ENCODE measurements around the gene FAM107B. TPM values are rescaled to one million over a fixed set of nuclear protein-coding genes. Genes with fewer than 3 reads are reported as not detected.

The FAM107B gene
- total and polyA plus RNA-seq, 7 experiments from 2014 or later, result 167 to 236 (median 211) TPM

DNA sequence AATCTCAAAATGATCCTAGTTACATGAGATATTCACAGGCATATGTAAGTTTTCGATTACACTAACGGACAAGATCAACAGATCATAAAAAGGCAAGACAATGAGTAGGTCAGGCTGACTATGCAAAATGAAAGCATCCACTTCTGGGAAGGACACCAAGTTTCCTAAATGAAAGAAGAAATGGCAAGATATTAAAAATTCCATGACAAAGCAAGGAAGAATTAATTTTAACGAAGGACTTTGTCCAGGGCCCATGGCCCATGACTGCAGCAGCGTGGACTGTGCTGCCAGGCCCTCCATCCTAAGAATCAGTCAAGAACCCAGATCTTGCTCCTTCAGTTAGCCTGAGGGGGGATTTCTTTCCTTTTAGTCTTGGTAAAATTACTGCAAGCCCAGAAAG, 261.6 kb downstream of the FAM107B start:
- H3K4me3 ChIP-seq (ENCODE audit: low read length), result no peak overlapping the region
- ATAC-seq (no peak), DNase-seq (no peak)
- peaks cover 0 to under 1% of the 10 kb centered on the region in 2 donors for H3K4me1 ChIP-seq (ENCODE audit: control insufficient read depth in 2 of 2, insufficient read depth in 2 of 2, low read length in 2 of 2)
- Mint-ChIP-seq H3K36me3 (peaks cover 20 to 66% (median 49%) of the 10 kb centered on the region in 5 donors), H3K27me3 (no peaks in the 10 kb centered on the region), H3K27ac (peak overlapping the region in 3 of 9 donors; percentile 6 to 43 (median 39)), H3K4me1 (peaks cover 0 to 13% (median 11%) of the 10 kb centered on the region in 7 donors), H3K4me3 (no peak overlapping the region), H3K9me3 (peaks cover 0 to 22% (median 5%) of the 10 kb centered on the region in 11 donors)
- POLR2A ChIA-PET, result no interaction called here
- H3K27ac ChIP-seq (ENCODE audit: low read depth, low read length), result no peak overlapping the region
- H3K27me3 ChIP-seq (ENCODE audit: control insufficient read depth in 2 of 2, insufficient read depth in 2 of 2, low read length in 2 of 2), result no peaks in the 10 kb centered on the region
- CTCF ChIA-PET, result no interaction called here
- peaks cover 0 to 5% (median 0%) of the 10 kb centered on the region in 3 experiments for H3K9me3 ChIP-seq (ENCODE audit: control insufficient read depth in 2 of 3, low read length in 3 of 3)
- H3K36me3 ChIP-seq (ENCODE audit: control insufficient read depth in 2 of 3, insufficient read depth in 3 of 3, low read length in 3 of 3), result peaks cover 0 to 26% (median 4%) of the 10 kb centered on the region in 3 experiments
- intact Hi-C loops (cut with micrococcal nuclease), result no loop called here

DNA sequence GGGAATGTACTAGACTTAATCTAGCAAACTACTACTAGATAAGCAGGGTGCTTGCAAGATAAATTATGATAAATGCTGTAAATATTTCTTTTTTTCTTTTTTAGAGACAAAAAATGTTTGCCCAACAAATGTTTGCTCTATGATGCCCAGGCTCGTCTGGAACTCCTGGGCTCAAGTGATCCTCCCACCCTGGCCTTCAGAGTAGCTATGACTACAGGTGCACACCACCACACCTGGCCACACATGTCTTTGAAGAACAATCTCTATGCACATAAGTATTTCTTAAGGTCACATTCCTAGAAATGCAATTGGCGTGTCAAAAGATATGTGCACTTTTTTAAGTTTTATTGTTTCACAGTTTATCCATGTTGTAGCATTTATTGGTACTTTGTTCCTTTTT, 264.4 kb downstream of the FAM107B start:
- intact Hi-C loops (cut with micrococcal nuclease), result no loop called here
- Mint-ChIP-seq H3K4me1 (peaks cover 17 to 41% (median 36%) of the 10 kb centered on the region in 7 donors), H3K27me3 (no peaks in the 10 kb centered on the region), H3K36me3 (peaks cover 20 to 49% (median 37%) of the 10 kb centered on the region in 5 donors), H3K27ac (peak overlapping the region in 6 of 9 donors; percentile 2 to 93 (median 58)), H3K4me3 (no peak overlapping the region), H3K9me3 (peaks cover 0 to 22% (median 5%) of the 10 kb centered on the region in 11 donors)
- Histone ChIP-seq H3K9me3 (ENCODE audit: control insufficient read depth in 2 of 3, low read length in 3 of 3) (no peaks in the 10 kb centered on the region), H3K27me3 (ENCODE audit: control insufficient read depth in 2 of 2, insufficient read depth in 2 of 2, low read length in 2 of 2) (no peaks in the 10 kb centered on the region), H3K27ac (ENCODE audit: low read depth, low read length) (no peak overlapping the region), H3K4me1 (ENCODE audit: control insufficient read depth in 2 of 2, insufficient read depth in 2 of 2, low read length in 2 of 2) (peaks cover 21 to 25% of the 10 kb centered on the region in 2 donors), H3K4me3 (ENCODE audit: low read length) (no peak overlapping the region), H3K36me3 (ENCODE audit: control insufficient read depth in 2 of 3, insufficient read depth in 3 of 3, low read length in 3 of 3) (peaks cover 0 to 11% (median 4%) of the 10 kb centered on the region in 3 experiments)
- ChIA-PET CTCF (no interaction called here), POLR2A (no interaction called here)
- ATAC-seq, result no peak
- DNase-seq, result no peak

GRCh38 chr10:14508725-14509124, 266.0 kb downstream of the FAM107B start:
- peak overlapping the region in 8 of 9 donors; percentile 65 to 100 (median 93) for H3K27ac Mint-ChIP-seq
- H3K36me3 ChIP-seq (ENCODE audit: control insufficient read depth in 2 of 3, insufficient read depth in 3 of 3, low read length in 3 of 3), result peaks cover 0 to 11% (median 4%) of the 10 kb centered on the region in 3 experiments
- peaks cover 20 to 43% (median 37%) of the 10 kb centered on the region in 5 donors for H3K36me3 Mint-ChIP-seq
- no peak overlapping the region for H3K4me3 Mint-ChIP-seq
- ATAC-seq (no peak), DNase-seq (no peak)
- H3K27me3 ChIP-seq (ENCODE audit: control insufficient read depth in 2 of 2, insufficient read depth in 2 of 2, low read length in 2 of 2), result no peaks in the 10 kb centered on the region
- POLR2A ChIA-PET, result interaction anchor here (0.7 to 1.3 kb wide), 2 partner anchors 63 to 329 kb away, joined by 3 to 4 read pairs; partner anchors contain the start of genes CDNF, HSPA14 and MSANTD7
- H3K27me3 Mint-ChIP-seq, result no peaks in the 10 kb centered on the region
- H3K4me1 ChIP-seq (ENCODE audit: control insufficient read depth in 2 of 2, insufficient read depth in 2 of 2, low read length in 2 of 2), result peaks cover 21 to 25% of the 10 kb centered on the region in 2 donors
- peak overlapping the region; percentile 72 for H3K27ac ChIP-seq (ENCODE audit: low read depth, low read length)
- H3K4me3 ChIP-seq (ENCODE audit: low read length), result no peak overlapping the region
- intact Hi-C loops (cut with micrococcal nuclease), result loop anchor here in 1 of 2 donors (5.0 kb wide), 1 partner anchor 79 kb away; no protein-coding TSS in a partner anchor
- peaks cover 17 to 41% (median 36%) of the 10 kb centered on the region in 7 donors for H3K4me1 Mint-ChIP-seq
- H3K9me3 ChIP-seq (ENCODE audit: control insufficient read depth in 2 of 3, low read length in 3 of 3), result no peaks in the 10 kb centered on the region
- CTCF ChIA-PET, result interaction anchor here (0.6 to 0.7 kb wide), 2 partner anchors 345 to 465 kb away, joined by 3 to 4 read pairs; no protein-coding TSS in a partner anchor
- H3K9me3 Mint-ChIP-seq, result peaks cover 0 to 22% (median 5%) of the 10 kb centered on the region in 11 donors

DNA sequence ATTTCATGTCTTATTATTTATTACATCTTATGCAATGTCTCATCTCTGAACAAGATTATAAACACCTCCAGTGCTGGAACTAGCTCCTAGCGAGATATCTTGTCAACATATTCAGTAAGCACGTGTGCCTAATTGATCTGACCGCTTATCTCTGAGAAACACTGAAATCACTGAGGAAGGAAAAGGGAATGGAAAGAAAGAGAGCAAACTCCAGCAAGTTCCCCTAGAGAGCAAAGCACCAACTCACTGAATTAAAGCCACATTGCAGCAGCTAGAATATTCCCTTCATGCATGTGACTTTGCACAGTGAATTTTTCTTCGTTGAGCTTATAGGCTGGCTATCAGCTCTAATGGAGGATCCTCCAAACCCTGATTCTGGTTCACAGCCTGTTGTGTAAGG, 266.9 kb downstream of the FAM107B start:
- Mint-ChIP-seq H3K36me3 (peaks cover 17 to 38% (median 31%) of the 10 kb centered on the region in 5 donors), H3K9me3 (peaks cover 0 to 17% (median 5%) of the 10 kb centered on the region in 11 donors), H3K4me3 (peak overlapping the region in 8 of 10 donors; percentile 50 to 80 (median 62)), H3K27ac (peak overlapping the region; percentile 68 to 100 (median 92)), H3K4me1 (peaks cover 17 to 41% (median 32%) of the 10 kb centered on the region in 7 donors), H3K27me3 (no peaks in the 10 kb centered on the region)
- DNase-seq (peak in 2 of 9 donors; percentile 1 to 3), ATAC-seq (no peak)
- peaks cover 21 to 25% of the 10 kb centered on the region in 2 donors for H3K4me1 ChIP-seq (ENCODE audit: control insufficient read depth in 2 of 2, insufficient read depth in 2 of 2, low read length in 2 of 2)
- H3K27ac ChIP-seq (ENCODE audit: low read depth, low read length), result peak overlapping the region; percentile 72
- H3K27me3 ChIP-seq (ENCODE audit: control insufficient read depth in 2 of 2, insufficient read depth in 2 of 2, low read length in 2 of 2), result no peaks in the 10 kb centered on the region
- H3K36me3 ChIP-seq (ENCODE audit: control insufficient read depth in 2 of 3, insufficient read depth in 3 of 3, low read length in 3 of 3), result peaks cover 0 to 11% (median 4%) of the 10 kb centered on the region in 3 experiments
- CTCF ChIA-PET, result interaction anchor here (0.6 to 0.7 kb wide), 3 partner anchors 67 to 466 kb away, joined by 3 to 5 read pairs (median 4); no protein-coding TSS in a partner anchor
- intact Hi-C loops (cut with micrococcal nuclease), result loop anchor here (2.0 to 5.0 kb wide), 4 partner anchors 21 to 141 kb away; no protein-coding TSS in a partner anchor
- POLR2A ChIA-PET, result interaction anchor here (0.6 to 1.3 kb wide), 5 partner anchors 9 to 669 kb away, joined by 3 to 4 read pairs (median 3); partner anchors contain the start of genes CDNF, HSPA14 and MSANTD7
- no peaks in the 10 kb centered on the region for H3K9me3 ChIP-seq (ENCODE audit: control insufficient read depth in 2 of 3, low read length in 3 of 3)
- no peak overlapping the region for H3K4me3 ChIP-seq (ENCODE audit: low read length)

GRCh38 chr10:14507176-14507575, 267.5 kb downstream of the FAM107B start:
- Histone ChIP-seq H3K27me3 (ENCODE audit: control insufficient read depth in 2 of 2, insufficient read depth in 2 of 2, low read length in 2 of 2) (no peaks in the 10 kb centered on the region), H3K4me3 (ENCODE audit: low read length) (no peak overlapping the region), H3K4me1 (ENCODE audit: control insufficient read depth in 2 of 2, insufficient read depth in 2 of 2, low read length in 2 of 2) (peaks cover 21 to 25% of the 10 kb centered on the region in 2 donors), H3K9me3 (ENCODE audit: control insufficient read depth in 2 of 3, low read length in 3 of 3) (no peaks in the 10 kb centered on the region), H3K27ac (ENCODE audit: low read depth, low read length) (peak overlapping the region; percentile 72), H3K36me3 (ENCODE audit: control insufficient read depth in 2 of 3, insufficient read depth in 3 of 3, low read length in 3 of 3) (peaks cover 0 to 5% (median 4%) of the 10 kb centered on the region in 3 experiments)
- Mint-ChIP-seq H3K27me3 (no peaks in the 10 kb centered on the region), H3K27ac (peak overlapping the region; percentile 68 to 100 (median 92)), H3K4me3 (peak overlapping the region; percentile 5 to 80 (median 62)), H3K36me3 (peaks cover 11 to 34% (median 26%) of the 10 kb centered on the region in 5 donors), H3K9me3 (peaks cover 0 to 17% (median 5%) of the 10 kb centered on the region in 11 donors), H3K4me1 (peaks cover 17 to 41% (median 32%) of the 10 kb centered on the region in 7 donors)
- ChIA-PET CTCF (no interaction called here), POLR2A (interaction anchor here (0.6 kb wide), 1 partner anchor 669 kb away, joined by 3 read pairs; no protein-coding TSS in a partner anchor)
- peak in 8 of 9 donors; percentile 21 to 89 (median 82) for DNase-seq
- intact Hi-C loops (cut with micrococcal nuclease), result loop anchor here (2.0 to 5.0 kb wide), 4 partner anchors 22 to 142 kb away; no protein-coding TSS in a partner anchor
- peak; percentile 96 for ATAC-seq

DNA sequence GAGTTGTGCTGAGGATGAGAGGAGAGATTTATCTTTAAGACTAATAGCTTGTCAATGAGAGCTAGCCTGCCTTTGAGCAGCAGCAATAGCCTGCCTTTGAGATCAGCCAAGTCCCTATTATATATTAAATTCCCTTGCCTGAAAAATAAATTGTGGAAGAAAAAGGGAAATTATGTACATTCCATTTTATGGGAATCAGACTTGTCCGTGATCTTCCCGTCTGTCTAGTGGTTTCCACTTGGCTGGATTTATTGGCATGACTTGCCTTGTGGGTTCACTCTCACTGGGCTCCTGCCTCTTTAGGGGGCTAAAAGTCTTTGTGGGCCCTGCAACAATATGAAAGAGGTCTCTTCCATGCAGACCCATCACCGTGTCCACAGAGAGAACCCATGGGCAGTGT, 272.3 kb downstream of the FAM107B start:
- Mint-ChIP-seq H3K27me3 (peaks cover 0 to under 1% (median 0%) of the 10 kb centered on the region in 5 donors), H3K36me3 (peaks cover 0 to 11% (median 0%) of the 10 kb centered on the region in 5 donors), H3K9me3 (peaks cover 0 to 4% (median 0%) of the 10 kb centered on the region in 11 donors), H3K27ac (peak overlapping the region in 5 of 9 donors; percentile 10 to 65 (median 40)), H3K4me3 (no peak overlapping the region), H3K4me1 (peaks cover 19 to 29% (median 25%) of the 10 kb centered on the region in 7 donors)
- peaks cover 14 to 18% of the 10 kb centered on the region in 2 donors for H3K4me1 ChIP-seq (ENCODE audit: control insufficient read depth in 2 of 2, insufficient read depth in 2 of 2, low read length in 2 of 2)
- CTCF ChIA-PET, result interaction anchor here (1.4 kb wide), 1 partner anchor 716 kb away, joined by 4 read pairs; no protein-coding TSS in a partner anchor
- no peak overlapping the region for H3K4me3 ChIP-seq (ENCODE audit: low read length)
- no peak overlapping the region for H3K27ac ChIP-seq (ENCODE audit: low read depth, low read length)
- no peaks in the 10 kb centered on the region for H3K9me3 ChIP-seq (ENCODE audit: control insufficient read depth in 2 of 3, low read length in 3 of 3)
- POLR2A ChIA-PET, result no interaction called here
- intact Hi-C loops (cut with micrococcal nuclease), result no loop called here
- no peaks in the 10 kb centered on the region for H3K36me3 ChIP-seq (ENCODE audit: control insufficient read depth in 2 of 3, insufficient read depth in 3 of 3, low read length in 3 of 3)
- ATAC-seq (no peak), DNase-seq (no peak)
- no peaks in the 10 kb centered on the region for H3K27me3 ChIP-seq (ENCODE audit: control insufficient read depth in 2 of 2, insufficient read depth in 2 of 2, low read length in 2 of 2)
